ENCODE measurements around the gene ZFYVE27.

The ZFYVE27 gene

DNA sequence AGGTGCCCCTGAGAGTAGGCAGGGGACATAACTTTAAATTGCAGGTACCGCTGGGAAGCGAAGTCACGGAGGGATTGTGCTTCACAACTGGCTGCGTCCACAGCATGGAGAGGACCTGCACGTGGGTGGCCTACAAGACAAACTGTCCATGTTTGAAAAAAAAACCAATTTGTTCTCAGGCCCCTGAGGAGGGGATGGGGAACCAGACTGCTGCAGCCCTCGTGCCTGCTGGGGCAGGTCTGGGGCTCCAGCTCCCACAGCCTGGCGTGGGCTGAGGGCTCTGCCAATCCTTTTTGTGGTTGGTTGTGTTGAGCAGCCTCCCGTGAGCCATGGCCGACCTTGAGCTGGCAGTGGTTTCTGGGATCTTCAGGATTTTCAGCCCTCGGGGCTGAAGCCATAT lies 25.1 kb downstream of the ZFYVE27 start:
- Histone ChIP-seq H3K27ac (ENCODE audit: low read length) (no peak overlapping the region), H3K4me3 (ENCODE audit: low read length) (no peak overlapping the region), H3K36me3 (ENCODE audit: control insufficient read depth, insufficient read depth, low read length) (no peaks in the 10 kb centered on the region), H3K4me1 (ENCODE audit: control insufficient read depth, insufficient read depth, low read length) (peaks cover 11% of the 10 kb centered on the region), H3K9me3 (ENCODE audit: control insufficient read depth, insufficient read depth, low read length) (no peaks in the 10 kb centered on the region), H3K27me3 (ENCODE audit: control insufficient read depth, insufficient read depth, low read length) (no peaks in the 10 kb centered on the region)
- WGBS (ENCODE audit: insufficient coverage, insufficient read length) = no CpG with 5 or more reads among the region's 10 CpGs
- no peak for DNase-seq (ENCODE audit: low read depth, low spot score)

DNA sequence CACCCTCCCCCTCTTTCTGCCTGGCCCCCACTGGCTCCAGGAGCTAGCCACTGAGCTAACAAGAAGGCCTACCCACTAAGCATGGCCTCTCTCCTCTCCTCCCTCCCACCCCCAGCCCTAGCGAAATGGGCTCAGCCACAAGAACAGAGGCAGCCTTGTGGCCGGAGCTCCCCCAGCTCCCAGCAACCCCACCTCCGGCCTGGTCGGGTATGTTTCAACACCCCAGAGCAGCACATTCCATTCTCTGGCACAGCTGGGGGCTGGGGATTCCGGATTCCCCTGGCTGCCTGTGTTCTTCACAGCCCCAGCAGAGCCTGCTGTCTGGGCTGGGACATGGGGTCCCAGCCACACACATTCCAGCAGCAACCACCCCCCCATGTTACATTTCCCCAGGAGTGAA lies 25.9 kb downstream of the ZFYVE27 start:
- Histone ChIP-seq H3K27ac (ENCODE audit: low read length) (no peak overlapping the region), H3K4me3 (ENCODE audit: low read length) (no peak overlapping the region), H3K4me1 (ENCODE audit: control insufficient read depth, insufficient read depth, low read length) (peaks cover 11% of the 10 kb centered on the region), H3K9me3 (ENCODE audit: control insufficient read depth, insufficient read depth, low read length) (no peaks in the 10 kb centered on the region), H3K36me3 (ENCODE audit: control insufficient read depth, insufficient read depth, low read length) (no peaks in the 10 kb centered on the region), H3K27me3 (ENCODE audit: control insufficient read depth, insufficient read depth, low read length) (no peaks in the 10 kb centered on the region)
- no peak for DNase-seq (ENCODE audit: low read depth, low spot score)
- WGBS (ENCODE audit: insufficient coverage, insufficient read length) = no CpG with 5 or more reads among the region's 5 CpGs

DNA sequence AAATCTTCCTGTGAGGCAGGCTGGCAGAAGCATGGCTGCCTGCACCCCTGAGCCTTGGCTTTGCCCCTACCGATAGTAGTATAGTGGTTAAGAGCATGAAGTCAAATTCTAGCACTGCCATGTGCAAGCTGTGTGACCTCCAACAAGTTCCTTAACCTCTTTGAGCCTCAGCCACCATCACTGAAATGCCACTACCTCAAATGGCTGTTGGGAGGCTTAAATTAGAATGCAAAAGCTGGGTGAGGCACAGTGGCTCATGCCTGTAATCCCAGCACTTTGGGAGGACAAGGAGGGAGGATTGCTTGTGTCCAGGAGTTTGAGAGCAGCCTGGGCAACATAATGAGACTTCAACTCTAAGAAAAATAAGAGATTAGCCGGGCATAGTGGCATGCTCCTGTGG lies 26.5 kb downstream of the ZFYVE27 start:
- no peaks in the 10 kb centered on the region for H3K9me3 ChIP-seq (ENCODE audit: control insufficient read depth, insufficient read depth, low read length)
- no peaks in the 10 kb centered on the region for H3K36me3 ChIP-seq (ENCODE audit: control insufficient read depth, insufficient read depth, low read length)
- no peak overlapping the region for H3K27ac ChIP-seq (ENCODE audit: low read length)
- no peak for DNase-seq (ENCODE audit: low read depth, low spot score)
- H3K4me1 ChIP-seq (ENCODE audit: control insufficient read depth, insufficient read depth, low read length) = peaks cover 11% of the 10 kb centered on the region
- H3K4me3 ChIP-seq (ENCODE audit: low read length) = no peak overlapping the region
- no CpG with 5 or more reads among the region's 2 CpGs for WGBS (ENCODE audit: insufficient coverage, insufficient read length)
- no peaks in the 10 kb centered on the region for H3K27me3 ChIP-seq (ENCODE audit: control insufficient read depth, insufficient read depth, low read length)

DNA sequence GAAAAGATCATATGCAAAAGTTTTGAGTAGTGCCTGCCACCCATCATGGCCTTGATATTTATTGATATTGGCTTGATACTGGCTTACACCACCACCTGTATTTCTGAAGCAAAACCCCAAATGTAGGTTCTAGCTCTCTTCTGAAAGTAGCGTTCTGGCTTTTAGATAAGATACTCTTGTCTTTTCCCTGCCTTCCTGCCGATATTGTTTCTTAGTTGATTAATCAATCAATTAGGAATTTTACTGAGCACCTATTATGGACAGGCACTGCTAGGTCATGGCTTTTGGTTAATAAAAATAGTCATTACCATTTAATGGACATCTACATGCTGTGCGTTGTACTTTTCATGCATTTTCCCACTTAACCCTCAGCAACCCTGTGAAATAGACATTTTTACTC lies 27.0 kb downstream of the ZFYVE27 start:
- H3K9me3 ChIP-seq (ENCODE audit: control insufficient read depth, insufficient read depth, low read length) = no peaks in the 10 kb centered on the region
- WGBS (ENCODE audit: insufficient coverage, insufficient read length) = no CpG with 5 or more reads among the region's 3 CpGs
- H3K27me3 ChIP-seq (ENCODE audit: control insufficient read depth, insufficient read depth, low read length) = no peaks in the 10 kb centered on the region
- H3K36me3 ChIP-seq (ENCODE audit: control insufficient read depth, insufficient read depth, low read length) = no peaks in the 10 kb centered on the region
- H3K27ac ChIP-seq (ENCODE audit: low read length) = no peak overlapping the region
- H3K4me3 ChIP-seq (ENCODE audit: low read length) = no peak overlapping the region
- DNase-seq (ENCODE audit: low read depth, low spot score) = no peak
- peaks cover 11% of the 10 kb centered on the region for H3K4me1 ChIP-seq (ENCODE audit: control insufficient read depth, insufficient read depth, low read length)

DNA sequence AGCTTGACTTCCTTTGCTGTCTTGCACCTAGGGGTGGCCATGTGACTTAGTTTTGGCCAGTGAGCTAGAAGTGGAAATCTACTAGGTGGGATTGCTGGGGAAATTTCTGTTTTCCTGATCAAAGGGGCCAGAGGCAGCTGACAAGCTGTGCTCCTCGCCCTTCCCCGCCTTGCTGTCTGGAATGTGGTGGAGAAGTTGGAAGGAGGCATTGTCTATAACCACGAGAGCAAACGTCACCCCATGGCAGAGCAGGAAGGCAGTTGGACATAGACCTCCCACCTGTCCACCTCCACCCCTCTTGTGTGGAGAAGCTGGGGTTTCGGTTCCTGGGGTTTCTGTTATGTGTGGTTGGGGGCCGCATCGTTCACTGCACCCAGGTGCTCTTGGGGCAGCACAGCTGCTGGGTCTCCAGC lies 27.6 kb downstream of the ZFYVE27 start:
- peaks cover 11% of the 10 kb centered on the region for H3K4me1 ChIP-seq (ENCODE audit: control insufficient read depth, insufficient read depth, low read length)
- H3K27ac ChIP-seq (ENCODE audit: low read length) = no peak overlapping the region
- H3K4me3 ChIP-seq (ENCODE audit: low read length) = no peak overlapping the region
- H3K36me3 ChIP-seq (ENCODE audit: control insufficient read depth, insufficient read depth, low read length) = no peaks in the 10 kb centered on the region
- WGBS (ENCODE audit: insufficient coverage, insufficient read length) = no CpG with 5 or more reads among the region's 7 CpGs
- peaks cover 3% of the 10 kb centered on the region for H3K27me3 ChIP-seq (ENCODE audit: control insufficient read depth, insufficient read depth, low read length)
- no peaks in the 10 kb centered on the region for H3K9me3 ChIP-seq (ENCODE audit: control insufficient read depth, insufficient read depth, low read length)
- no peak for DNase-seq (ENCODE audit: low read depth, low spot score)

DNA sequence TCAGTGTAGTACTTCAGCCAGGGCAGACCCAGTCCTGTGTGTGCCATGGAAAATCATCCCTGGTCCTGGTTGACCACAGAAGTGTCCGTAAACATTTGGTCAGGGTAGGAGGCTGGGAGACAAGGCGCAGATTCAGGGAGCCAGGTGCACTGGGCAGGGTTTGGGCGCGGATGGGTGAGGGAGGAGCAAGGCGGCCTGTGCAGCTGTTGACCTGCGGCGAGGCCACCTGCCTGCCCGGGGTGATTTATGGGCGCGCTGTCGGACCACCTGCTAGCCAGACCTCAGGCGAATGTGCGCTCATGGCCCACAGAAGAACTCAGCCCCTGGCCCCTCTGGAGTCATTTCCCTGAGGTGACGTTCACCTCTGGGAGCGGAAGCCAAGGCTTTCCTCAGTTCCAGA lies 28.3 kb downstream of the ZFYVE27 start:
- H3K36me3 ChIP-seq (ENCODE audit: control insufficient read depth, insufficient read depth, low read length) = no peaks in the 10 kb centered on the region
- no CpG with 5 or more reads among the region's 15 CpGs for WGBS (ENCODE audit: insufficient coverage, insufficient read length)
- no peak for DNase-seq (ENCODE audit: low read depth, low spot score)
- peaks cover 8% of the 10 kb centered on the region for H3K27me3 ChIP-seq (ENCODE audit: control insufficient read depth, insufficient read depth, low read length)
- no peak overlapping the region for H3K27ac ChIP-seq (ENCODE audit: low read length)
- no peaks in the 10 kb centered on the region for H3K9me3 ChIP-seq (ENCODE audit: control insufficient read depth, insufficient read depth, low read length)
- peaks cover 11% of the 10 kb centered on the region for H3K4me1 ChIP-seq (ENCODE audit: control insufficient read depth, insufficient read depth, low read length)
- no peak overlapping the region for H3K4me3 ChIP-seq (ENCODE audit: low read length)

DNA sequence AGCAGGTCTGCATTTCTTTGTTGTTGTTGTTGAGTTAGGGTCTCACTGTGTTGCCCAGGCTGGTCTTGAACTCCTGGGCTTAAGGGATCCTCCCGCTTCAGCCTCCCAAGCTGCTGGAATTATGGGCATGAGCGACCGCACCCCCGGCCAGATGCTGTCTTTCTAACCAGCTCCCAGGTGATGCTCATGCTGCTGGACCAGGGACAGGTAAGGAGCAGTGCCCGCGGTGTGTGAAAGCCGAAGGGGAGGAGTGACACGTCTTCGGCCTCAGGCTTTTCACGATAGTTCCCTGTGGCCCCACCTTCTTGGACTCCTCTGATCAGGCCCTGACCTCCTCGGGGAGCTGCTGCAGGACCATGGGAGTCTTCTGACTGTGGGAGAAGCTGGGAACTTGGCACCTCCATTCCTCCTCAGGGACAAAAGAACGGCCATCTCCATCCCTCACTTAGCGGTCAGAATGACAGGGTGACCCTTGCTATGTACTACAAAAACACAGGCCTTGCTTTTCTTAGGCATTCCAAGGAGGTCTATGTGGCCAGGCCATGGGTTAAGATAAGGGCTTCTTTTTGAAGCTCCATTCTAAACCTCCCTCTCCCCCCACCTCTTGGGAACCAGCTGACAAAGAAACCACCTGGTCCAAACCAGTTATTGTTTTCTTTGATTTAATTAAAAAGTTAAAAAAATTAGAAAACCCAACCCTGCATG lies 29.3 kb downstream of the ZFYVE27 start:
- DNase-seq (ENCODE audit: low read depth, low spot score) = no peak
- no CpG with 5 or more reads among the region's 13 CpGs for WGBS (ENCODE audit: insufficient coverage, insufficient read length)
- H3K4me3 ChIP-seq (ENCODE audit: low read length) = no peak overlapping the region

DNA sequence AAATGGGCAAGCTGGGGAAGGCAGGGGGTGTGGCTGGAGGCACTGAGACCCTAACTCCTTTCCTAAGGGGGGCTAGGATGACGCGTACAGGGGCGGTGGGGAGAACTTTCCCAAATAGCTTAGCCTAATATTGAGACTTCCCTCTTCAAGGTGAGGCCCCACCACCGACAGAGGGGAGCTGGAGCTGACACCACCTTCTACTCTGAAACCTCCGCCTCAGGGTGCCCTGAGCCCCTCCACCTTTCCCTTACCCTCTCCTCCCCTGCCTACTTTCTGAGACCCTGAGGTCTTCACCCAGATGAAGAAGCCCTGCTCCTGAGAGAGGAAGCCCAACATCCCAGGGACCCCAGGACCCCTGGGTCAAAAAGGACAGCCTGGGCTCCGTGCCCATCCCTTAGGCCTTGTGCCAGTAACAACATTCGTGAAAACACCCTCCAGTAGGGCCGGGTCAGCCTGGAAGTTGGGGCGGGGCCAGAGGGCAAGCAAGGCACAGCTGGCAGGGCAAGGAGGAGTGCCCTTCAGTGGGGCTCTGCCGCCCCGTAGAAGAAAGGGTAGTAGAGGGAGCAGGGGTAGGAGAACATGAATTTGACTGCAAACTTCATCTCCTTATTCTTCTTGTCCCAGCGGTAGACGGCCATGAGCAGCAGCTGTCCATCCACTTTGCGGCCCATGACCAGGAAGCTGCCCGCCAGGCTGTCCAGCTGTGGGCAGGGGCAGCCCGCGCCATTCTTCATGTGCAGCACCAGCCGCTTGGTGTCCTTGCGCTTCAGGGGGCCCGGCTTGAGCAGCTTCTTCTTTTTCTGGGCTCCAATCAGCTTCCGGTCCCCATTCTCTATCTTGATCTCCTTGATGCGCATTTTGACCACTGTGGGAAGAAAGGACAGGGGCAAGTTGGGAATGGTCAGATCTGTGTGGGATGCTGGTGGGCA lies 30.3 kb downstream of the ZFYVE27 start:
- H3K4me3 ChIP-seq (ENCODE audit: low read length) = no peak overlapping the region
- DNase-seq (ENCODE audit: low read depth, low spot score) = no peak
- no peaks in the 10 kb centered on the region; the same call in 1 of the 2 replicates for H3K36me3 ChIP-seq (ENCODE audit: control insufficient read depth, insufficient read depth, low read length)
- no peak overlapping the region for H3K27ac ChIP-seq (ENCODE audit: low read length)
- no CpG with 5 or more reads among the region's 22 CpGs for WGBS (ENCODE audit: insufficient coverage, insufficient read length)
- H3K27me3 ChIP-seq (ENCODE audit: control insufficient read depth, insufficient read depth, low read length) = peaks cover 18% of the 10 kb centered on the region
- peaks cover 11% of the 10 kb centered on the region for H3K4me1 ChIP-seq (ENCODE audit: control insufficient read depth, insufficient read depth, low read length)
- H3K9me3 ChIP-seq (ENCODE audit: control insufficient read depth, insufficient read depth, low read length) = no peaks in the 10 kb centered on the region

More for the DNA sequence above, 29.3 kb downstream of the ZFYVE27 start:
- no peak overlapping the region for H3K27ac ChIP-seq (ENCODE audit: low read length)
- H3K36me3 ChIP-seq (ENCODE audit: control insufficient read depth, insufficient read depth, low read length) = no peaks in the 10 kb centered on the region
- peaks cover 15% of the 10 kb centered on the region for H3K27me3 ChIP-seq (ENCODE audit: control insufficient read depth, insufficient read depth, low read length)
- no peaks in the 10 kb centered on the region for H3K9me3 ChIP-seq (ENCODE audit: control insufficient read depth, insufficient read depth, low read length)
- H3K4me1 ChIP-seq (ENCODE audit: control insufficient read depth, insufficient read depth, low read length) = peaks cover 11% of the 10 kb centered on the region

DNA sequence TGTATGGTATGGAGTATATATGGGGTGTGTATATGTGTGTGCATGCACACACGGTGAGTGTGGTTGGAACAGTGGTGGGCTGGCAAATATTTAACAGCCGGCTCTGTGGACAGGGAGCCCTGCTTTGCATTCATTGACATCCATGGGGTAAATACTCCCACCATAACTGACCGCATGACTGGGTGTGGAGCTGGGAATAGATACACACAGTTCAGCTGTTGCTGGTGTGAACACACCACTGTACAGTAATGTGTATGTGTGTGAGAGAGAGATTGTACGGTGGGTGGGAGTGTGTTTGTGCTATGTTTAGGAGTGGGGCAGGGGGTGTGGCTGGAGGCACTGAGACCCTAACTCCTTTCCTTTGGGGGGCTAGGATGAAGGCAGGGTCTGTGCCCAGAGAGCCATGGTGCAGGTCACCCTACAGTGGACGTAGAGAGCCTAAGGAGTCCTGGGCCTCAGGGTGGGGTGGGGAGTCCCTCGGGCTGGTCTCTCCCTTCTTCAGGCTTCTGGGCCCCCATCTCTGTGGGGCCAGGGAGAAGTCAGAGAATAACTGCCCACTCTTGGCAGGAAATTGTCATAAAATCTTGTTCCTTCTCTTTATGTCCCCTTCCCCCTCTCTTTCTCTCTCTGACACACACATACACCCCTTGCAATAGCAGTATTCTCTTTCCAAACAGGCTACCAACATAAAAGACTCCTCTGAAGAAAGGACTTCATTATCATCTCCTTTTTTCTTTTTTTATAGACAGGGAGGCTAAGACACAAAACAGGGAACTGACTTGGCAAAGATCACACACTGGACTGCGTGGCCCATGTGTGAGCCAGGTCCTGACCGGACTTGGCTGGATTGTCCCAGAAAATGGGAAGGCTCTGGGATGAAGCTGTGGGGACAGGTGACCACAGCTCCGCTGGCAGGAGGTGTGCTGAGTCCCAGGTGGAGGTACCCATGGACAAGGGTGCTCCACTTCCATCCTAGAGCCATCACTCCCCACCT lies 31.7 kb downstream of the ZFYVE27 start:
- H3K9me3 ChIP-seq (ENCODE audit: control insufficient read depth, insufficient read depth, low read length) = no peaks in the 10 kb centered on the region

DNA sequence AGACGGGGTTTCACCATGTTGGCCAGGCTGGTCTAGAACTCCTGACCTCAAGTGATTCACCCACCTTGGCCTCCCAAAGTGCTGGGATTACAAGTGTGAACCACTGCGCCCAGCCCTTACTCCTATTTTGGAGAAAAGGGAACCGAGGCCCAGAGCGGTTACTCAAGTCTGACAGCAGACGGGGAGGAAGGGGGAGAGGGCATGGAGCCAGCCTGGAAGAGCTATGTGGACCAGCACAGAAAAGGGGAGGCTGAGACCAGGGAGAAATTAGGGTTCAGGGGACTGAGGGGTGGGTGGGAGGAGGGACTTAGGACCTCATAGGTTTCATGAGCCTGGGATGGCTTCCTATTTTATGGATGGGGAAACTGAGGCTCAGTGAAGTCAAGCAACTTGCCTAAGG lies 33.3 kb downstream of the ZFYVE27 start:
- H3K9me3 ChIP-seq (ENCODE audit: control insufficient read depth, insufficient read depth, low read length) = no peaks in the 10 kb centered on the region
- no peak overlapping the region for H3K27ac ChIP-seq (ENCODE audit: low read length)
- no peaks in the 10 kb centered on the region; the same call in 1 of the 2 replicates for H3K36me3 ChIP-seq (ENCODE audit: control insufficient read depth, insufficient read depth, low read length)
- no peak overlapping the region for H3K4me3 ChIP-seq (ENCODE audit: low read length)
- peaks cover 2% of the 10 kb centered on the region for H3K4me1 ChIP-seq (ENCODE audit: control insufficient read depth, insufficient read depth, low read length)
- no CpG with 5 or more reads among the region's 5 CpGs for WGBS (ENCODE audit: insufficient coverage, insufficient read length)
- DNase-seq (ENCODE audit: low read depth, low spot score) = no peak
- peaks cover 23% of the 10 kb centered on the region for H3K27me3 ChIP-seq (ENCODE audit: control insufficient read depth, insufficient read depth, low read length)

More for the DNA sequence above, 31.7 kb downstream of the ZFYVE27 start:
- no peak overlapping the region for H3K4me3 ChIP-seq (ENCODE audit: low read length)
- no peaks in the 10 kb centered on the region; the same call in 1 of the 2 replicates for H3K36me3 ChIP-seq (ENCODE audit: control insufficient read depth, insufficient read depth, low read length)
- no peak for DNase-seq (ENCODE audit: low read depth, low spot score)
- H3K27ac ChIP-seq (ENCODE audit: low read length) = no peak overlapping the region
- WGBS (ENCODE audit: insufficient coverage, insufficient read length) = 100% methylated on average over 1 of the region's 9 CpGs
- H3K4me1 ChIP-seq (ENCODE audit: control insufficient read depth, insufficient read depth, low read length) = peaks cover 3% of the 10 kb centered on the region
- H3K27me3 ChIP-seq (ENCODE audit: control insufficient read depth, insufficient read depth, low read length) = peaks cover 23% of the 10 kb centered on the region
